ENCODE data around the gene SPECC1L. TPM values are rescaled to one million over a fixed set of nuclear protein-coding genes. Genes with fewer than 3 reads are reported as not detected.

Gene SPECC1L
- total and polyA plus RNA-seq, 10 of the 15 experiments (the other 5 are each of a cell fraction or from before 2014, with no cell fraction given): 1.9 to 40.6 (median 19.1) TPM

DNA sequence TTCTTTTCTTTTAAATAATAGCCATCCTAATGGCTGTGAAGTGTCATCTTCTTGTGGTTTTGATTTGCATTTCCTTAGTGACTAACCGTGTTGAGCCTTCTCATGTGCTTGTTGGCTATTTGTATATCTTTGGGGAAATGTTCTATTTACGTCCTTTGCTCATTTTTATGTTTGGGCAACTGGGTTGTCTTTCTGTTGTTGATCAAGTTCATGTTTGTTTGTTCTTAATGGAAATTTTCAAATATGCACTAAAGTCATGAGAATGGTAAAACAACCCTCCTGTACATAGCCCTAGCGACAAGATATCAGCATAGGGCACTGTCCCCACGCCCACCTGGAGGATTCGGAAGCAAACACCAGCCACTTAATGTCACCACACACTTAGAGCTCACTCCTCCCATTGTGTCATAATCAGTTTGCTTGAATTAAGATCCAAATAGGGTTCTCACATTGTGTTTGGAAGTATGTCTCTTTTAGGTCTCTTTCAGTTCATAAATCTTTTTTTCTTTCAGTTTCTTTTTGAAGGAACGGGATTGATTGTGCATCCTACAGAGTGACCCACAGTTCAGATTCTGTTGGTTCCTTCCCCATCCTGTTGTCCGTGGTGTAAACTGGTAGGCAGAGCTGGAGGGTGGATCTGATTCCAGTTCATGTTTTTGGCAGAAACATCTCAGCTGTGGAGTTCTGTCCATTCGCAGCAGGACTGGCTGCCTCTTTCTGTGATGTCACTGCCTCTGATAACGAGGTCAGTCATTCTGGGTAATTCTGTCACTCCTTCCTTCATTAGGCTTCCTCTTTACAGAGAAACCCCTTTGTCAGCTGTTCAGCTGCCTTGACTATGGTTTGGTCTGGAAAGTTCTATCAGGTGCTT, 130.3 kb downstream of the SPECC1L start (continued):
- TF ChIP-seq PML (IDR thresholded peaks at IDR 0.05; ENCODE audit: low read length) (no peak), ZSCAN29 (IDR thresholded peaks at IDR 0.05) (no peak), HDGF (IDR thresholded peaks at IDR 0.05) (no peak), EED (IDR thresholded peaks at IDR 0.05; ENCODE audit: low read depth) (0 out of 2 replicates have a peak, but pooled peaks have one; percentile 48), ETV6 (conservative IDR thresholded peaks at IDR 0.05 in 1 of 2, IDR thresholded peaks at IDR 0.05 in 1 of 2; ENCODE audit: borderline replicate concordance in 1 of 2, low read depth in 1 of 2) (peak in 1 of 2 experiments; percentile 19; a peak in 1 of 4 replicates), CHD2 (IDR thresholded peaks at IDR 0.05; ENCODE audit: borderline replicate concordance, low read depth, low read length) (no peak), NR2F1 (conservative IDR thresholded peaks at IDR 0.05) (no peak), FOXM1 (IDR thresholded peaks at IDR 0.05; ENCODE audit: low read depth, low read length) (0 out of 2 replicates have a peak, but pooled peaks have one; percentile 30), SRF (IDR thresholded peaks at IDR 0.05; ENCODE audit: low read depth in 2 of 2, low read length in 2 of 2) (no peak), SMAD1 (IDR thresholded peaks at IDR 0.05; ENCODE audit: low read depth, partially characterized antibody) (no peak), TARDBP (IDR thresholded peaks at IDR 0.05; ENCODE audit: borderline replicate concordance) (no peak), HDAC6 (IDR thresholded peaks at IDR 0.05; ENCODE audit: unreplicated experiment) (no peak), CEBPB (IDR thresholded peaks at IDR 0.05; ENCODE audit: borderline replicate concordance in 1 of 2, low read depth in 2 of 2, low read length in 2 of 2) (no peak), SP1 (IDR thresholded peaks at IDR 0.05; ENCODE audit: low read depth, low read length) (no peak), TAF1 (IDR thresholded peaks at IDR 0.05; ENCODE audit: borderline replicate concordance, low read depth, low read length) (no peak), WRNIP1 (IDR thresholded peaks at IDR 0.05; ENCODE audit: borderline replicate concordance, low read depth, low read length) (no peak), ATF7 (IDR thresholded peaks at IDR 0.05; ENCODE audit: low read depth) (peak; percentile 54), TCF7 (IDR thresholded peaks at IDR 0.05; ENCODE audit: borderline replicate concordance) (no peak), IKZF1 (conservative IDR thresholded peaks at IDR 0.05) (0 out of 2 replicates have a peak, but pooled peaks have one; percentile 9), BHLHE40 (IDR thresholded peaks at IDR 0.05; ENCODE audit: borderline replicate concordance in 1 of 2, low read depth in 2 of 2, low read length in 1 of 2) (peak; percentile 46 to 47; a peak in 2 of 4 replicates), BRCA1 (IDR thresholded peaks at IDR 0.05; ENCODE audit: low read depth, low read length) (no peak), MXI1 (IDR thresholded peaks at IDR 0.05; ENCODE audit: low read depth, low read length) (no peak; the same call in 1 of the 2 replicates)
- TF ChIP-seq, protein P1, sequence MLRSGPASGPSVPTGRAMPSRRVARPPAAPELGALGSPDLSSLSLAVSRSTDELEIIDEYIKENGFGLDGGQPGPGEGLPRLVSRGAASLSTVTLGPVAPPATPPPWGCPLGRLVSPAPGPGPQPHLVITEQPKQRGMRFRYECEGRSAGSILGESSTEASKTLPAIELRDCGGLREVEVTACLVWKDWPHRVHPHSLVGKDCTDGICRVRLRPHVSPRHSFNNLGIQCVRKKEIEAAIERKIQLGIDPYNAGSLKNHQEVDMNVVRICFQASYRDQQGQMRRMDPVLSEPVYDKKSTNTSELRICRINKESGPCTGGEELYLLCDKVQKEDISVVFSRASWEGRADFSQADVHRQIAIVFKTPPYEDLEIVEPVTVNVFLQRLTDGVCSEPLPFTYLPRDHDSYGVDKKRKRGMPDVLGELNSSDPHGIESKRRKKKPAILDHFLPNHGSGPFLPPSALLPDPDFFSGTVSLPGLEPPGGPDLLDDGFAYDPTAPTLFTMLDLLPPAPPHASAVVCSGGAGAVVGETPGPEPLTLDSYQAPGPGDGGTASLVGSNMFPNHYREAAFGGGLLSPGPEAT (IDR thresholded peaks at IDR 0.05; ENCODE audit: low read depth): no peak
- TF ChIP-seq, protein P2, sequence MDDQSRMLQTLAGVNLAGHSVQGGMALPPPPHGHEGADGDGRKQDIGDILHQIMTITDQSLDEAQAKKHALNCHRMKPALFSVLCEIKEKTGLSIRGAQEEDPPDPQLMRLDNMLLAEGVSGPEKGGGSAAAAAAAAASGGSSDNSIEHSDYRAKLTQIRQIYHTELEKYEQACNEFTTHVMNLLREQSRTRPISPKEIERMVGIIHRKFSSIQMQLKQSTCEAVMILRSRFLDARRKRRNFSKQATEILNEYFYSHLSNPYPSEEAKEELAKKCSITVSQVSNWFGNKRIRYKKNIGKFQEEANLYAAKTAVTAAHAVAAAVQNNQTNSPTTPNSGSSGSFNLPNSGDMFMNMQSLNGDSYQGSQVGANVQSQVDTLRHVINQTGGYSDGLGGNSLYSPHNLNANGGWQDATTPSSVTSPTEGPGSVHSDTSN (IDR thresholded peaks at IDR 0.05; ENCODE audit: insufficient replicate concordance, low read depth, low read length): no peak
- TF ChIP-seq, protein P3, sequence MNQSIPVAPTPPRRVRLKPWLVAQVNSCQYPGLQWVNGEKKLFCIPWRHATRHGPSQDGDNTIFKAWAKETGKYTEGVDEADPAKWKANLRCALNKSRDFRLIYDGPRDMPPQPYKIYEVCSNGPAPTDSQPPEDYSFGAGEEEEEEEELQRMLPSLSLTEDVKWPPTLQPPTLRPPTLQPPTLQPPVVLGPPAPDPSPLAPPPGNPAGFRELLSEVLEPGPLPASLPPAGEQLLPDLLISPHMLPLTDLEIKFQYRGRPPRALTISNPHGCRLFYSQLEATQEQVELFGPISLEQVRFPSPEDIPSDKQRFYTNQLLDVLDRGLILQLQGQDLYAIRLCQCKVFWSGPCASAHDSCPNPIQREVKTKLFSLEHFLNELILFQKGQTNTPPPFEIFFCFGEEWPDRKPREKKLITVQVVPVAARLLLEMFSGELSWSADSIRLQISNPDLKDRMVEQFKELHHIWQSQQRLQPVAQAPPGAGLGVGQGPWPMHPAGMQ (IDR thresholded peaks at IDR 0.05; ENCODE audit: borderline replicate concordance): no peak
